Sigmoid colon (tissue), 7 donors: ENCODE measurements around the gene IFNLR1. TPM values are rescaled to one million over a fixed set of nuclear protein-coding genes. Genes with fewer than 3 reads are reported as not detected.

Source experiments
- DNase-seq: peaks from one replicate; pipeline ENCODE4 v3.0.0-alpha.2; 2019
- H3K27ac ChIP-seq, 4 donors: fragments of 200-600 bp; sonication (generic); one replicate each; pipeline ENCODE4 v1.5.1; 2016 to 2019; ENCODE audit warnings: mild to moderate bottlenecking in 1 of 4
- H3K27me3 ChIP-seq, 3 donors: fragments of 200-600 bp; sonication (generic); one replicate each; pipeline ENCODE4 v1.5.1; 2019; ENCODE audit warnings: mild to moderate bottlenecking in 1 of 3
- H3K36me3 ChIP-seq, 4 donors: fragments of 200-600 bp; sonication (generic); one replicate each; pipeline ENCODE4 v1.5.1; 2016 to 2019
- H3K4me1 ChIP-seq, 4 donors: fragments of 200-600 bp; sonication (generic); one replicate each; pipeline ENCODE4 v1.5.1; 2017 to 2019
- H3K4me3 ChIP-seq, 4 donors: fragments of 200-600 bp; sonication (generic); one replicate each; pipeline ENCODE4 v1.5.1; 2017 to 2019; ENCODE audit warnings: mild to moderate bottlenecking in 2 of 4, moderate library complexity in 1 of 4
- H3K9me3 ChIP-seq, 4 donors: fragments of 200-600 bp in 3 of 4; sonication (generic) in 3 of 4; one replicate each; pipeline versions ENCODE4 v1.5.1 to v1.6.1; 2013 to 2019
- EP300 ChIP-seq, 4 donors: sonication (generic); formaldehyde crosslinking; IDR thresholded peaks; one replicate each; pipeline ENCODE4 v1.6.1; 2017; ENCODE audit warnings: antibody characterized with exemption in 4 of 4
- POLR2A ChIP-seq, 2 donors: fragments of 450-650 bp; IDR thresholded peaks; one replicate each; pipeline ENCODE4 v1.6.1; 2016; ENCODE audit warnings: antibody characterized with exemption in 2 of 2, mild to moderate bottlenecking in 2 of 2, moderate library complexity in 2 of 2
- POLR2AphosphoS5 ChIP-seq, 4 donors: sonication (generic); formaldehyde crosslinking; IDR thresholded peaks; one replicate each; pipeline ENCODE4 v1.6.1; 2017; ENCODE audit warnings: antibody characterized with exemption in 4 of 4
- WGBS, 2 donors: extraction: QIAGEN DNeasy Blood & Tissue Kit; methylation state at CpG; one replicate each; pipeline ENCODE4 v1.1.7; 2013; 5-methylcytosine and 5-hydroxymethylcytosine counted together
- intact Hi-C: fragments of 100-400 bp; cut with DNase I; formaldehyde crosslinking; loops from one replicate; pipeline ENCODE4 v1.15.1; 2023
- polyA plus RNA-seq, 3 donors: library from polyadenylated mRNA; stranded (reverse); fragments of 200-250 nt; gene quantifications; one replicate each; pipeline ENCODE4 v1.2.3, GENCODE V29; 2013
- total RNA-seq, 4 donors: library from RNA; depleted of rRNA; stranded (reverse); fragments of >200 nt; gene quantifications; one replicate each; pipeline ENCODE4 v1.1.0, GENCODE V29; 2016
- TF ChIP-seq, protein P1 (sequence below), 4 experiments: fragments of 450-650 bp in 3 of 4; fragments of 200-600 bp in 1 of 4; IDR thresholded peaks; one replicate each; pipeline ENCODE4 v1.5.1; 2016 to 2019; ENCODE audit warnings: antibody characterized with exemption in 4 of 4, mild to moderate bottlenecking in 3 of 4, moderate library complexity in 2 of 4
- donor health status: healthy with polysubstance abuse.
- donor health status: Bipolar disorder and iron deficiency.
- donor health status: healthy.

The IFNLR1 gene
- total and polyA plus RNA-seq, 7 donors = 0.28 to 8.7 (median 4.2) TPM; not detected in 2

DNA sequence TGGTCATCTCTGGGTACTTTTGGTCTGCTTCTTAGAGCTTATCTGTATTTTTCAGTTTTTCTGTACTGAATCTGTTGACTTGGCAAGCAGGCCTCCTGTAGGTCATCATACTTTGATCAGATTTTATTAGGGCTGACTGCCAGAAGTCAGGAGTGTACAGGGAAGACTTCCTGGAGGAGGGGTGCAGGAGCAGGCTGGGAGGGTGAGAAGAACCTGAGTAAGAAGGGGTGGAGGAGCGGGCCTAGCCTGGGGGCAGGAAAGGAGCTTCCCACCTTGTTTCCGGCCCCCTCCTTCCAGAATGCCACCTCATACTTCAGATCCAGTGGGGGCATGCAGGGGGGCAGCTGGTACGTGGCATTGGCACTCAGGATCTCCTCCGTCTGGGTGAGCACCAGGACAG, 25.8 kb downstream of the IFNLR1 start:
- no peaks in the 10 kb centered on the region for H3K9me3 ChIP-seq
- H3K27ac ChIP-seq = no peak overlapping the region
- no peak overlapping the region for H3K4me3 ChIP-seq
- 36 to 66% methylated on average over 4 of the region's 4 CpGs for WGBS, 2 donors
- intact Hi-C loops = no loop called here
- TF ChIP-seq POLR2AphosphoS5 (IDR thresholded peaks at IDR 0.05) (no peak), EP300 (IDR thresholded peaks at IDR 0.05) (no peak), POLR2A (IDR thresholded peaks at IDR 0.05) (no peak)
- TF ChIP-seq, protein P1, sequence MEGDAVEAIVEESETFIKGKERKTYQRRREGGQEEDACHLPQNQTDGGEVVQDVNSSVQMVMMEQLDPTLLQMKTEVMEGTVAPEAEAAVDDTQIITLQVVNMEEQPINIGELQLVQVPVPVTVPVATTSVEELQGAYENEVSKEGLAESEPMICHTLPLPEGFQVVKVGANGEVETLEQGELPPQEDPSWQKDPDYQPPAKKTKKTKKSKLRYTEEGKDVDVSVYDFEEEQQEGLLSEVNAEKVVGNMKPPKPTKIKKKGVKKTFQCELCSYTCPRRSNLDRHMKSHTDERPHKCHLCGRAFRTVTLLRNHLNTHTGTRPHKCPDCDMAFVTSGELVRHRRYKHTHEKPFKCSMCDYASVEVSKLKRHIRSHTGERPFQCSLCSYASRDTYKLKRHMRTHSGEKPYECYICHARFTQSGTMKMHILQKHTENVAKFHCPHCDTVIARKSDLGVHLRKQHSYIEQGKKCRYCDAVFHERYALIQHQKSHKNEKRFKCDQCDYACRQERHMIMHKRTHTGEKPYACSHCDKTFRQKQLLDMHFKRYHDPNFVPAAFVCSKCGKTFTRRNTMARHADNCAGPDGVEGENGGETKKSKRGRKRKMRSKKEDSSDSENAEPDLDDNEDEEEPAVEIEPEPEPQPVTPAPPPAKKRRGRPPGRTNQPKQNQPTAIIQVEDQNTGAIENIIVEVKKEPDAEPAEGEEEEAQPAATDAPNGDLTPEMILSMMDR (IDR thresholded peaks at IDR 0.05) = no peak
- H3K4me1 ChIP-seq = no peaks in the 10 kb centered on the region
- no peaks in the 10 kb centered on the region for H3K27me3 ChIP-seq
- no peaks in the 10 kb centered on the region for H3K36me3 ChIP-seq
- no peak for DNase-seq

DNA sequence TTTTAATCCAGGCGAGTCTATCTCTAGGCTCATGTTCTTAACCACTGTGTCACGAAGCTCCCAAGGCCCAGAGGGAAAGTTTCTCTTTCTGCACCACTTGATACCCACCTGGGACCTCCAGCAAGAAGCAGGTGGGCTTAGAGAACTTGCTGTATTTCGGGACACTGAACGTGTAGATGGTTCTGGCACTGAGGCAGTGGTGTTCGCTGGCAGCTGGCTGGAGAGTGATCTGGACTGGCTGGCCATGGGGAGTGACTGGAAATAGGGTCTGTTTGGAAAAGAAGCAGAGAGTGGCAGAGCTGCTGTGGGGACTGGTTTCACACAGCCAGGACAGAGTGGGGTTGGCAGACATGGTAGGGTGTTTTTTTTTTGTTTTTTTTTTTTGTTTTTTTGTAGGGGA, 27.7 kb downstream of the IFNLR1 start:
- 91% methylated on average over 5 of the region's 5 CpGs for WGBS, 2 donors
- Histone ChIP-seq H3K4me1 (no peaks in the 10 kb centered on the region), H3K27me3 (no peaks in the 10 kb centered on the region), H3K9me3 (no peaks in the 10 kb centered on the region), H3K36me3 (no peaks in the 10 kb centered on the region), H3K27ac (no peak overlapping the region), H3K4me3 (no peak overlapping the region)
- intact Hi-C loops = no loop called here
- TF ChIP-seq POLR2AphosphoS5 (IDR thresholded peaks at IDR 0.05) (no peak), POLR2A (IDR thresholded peaks at IDR 0.05) (no peak), EP300 (IDR thresholded peaks at IDR 0.05) (no peak)
- TF ChIP-seq, protein P1 (IDR thresholded peaks at IDR 0.05) = no peak
- peak; percentile 8 for DNase-seq

DNA sequence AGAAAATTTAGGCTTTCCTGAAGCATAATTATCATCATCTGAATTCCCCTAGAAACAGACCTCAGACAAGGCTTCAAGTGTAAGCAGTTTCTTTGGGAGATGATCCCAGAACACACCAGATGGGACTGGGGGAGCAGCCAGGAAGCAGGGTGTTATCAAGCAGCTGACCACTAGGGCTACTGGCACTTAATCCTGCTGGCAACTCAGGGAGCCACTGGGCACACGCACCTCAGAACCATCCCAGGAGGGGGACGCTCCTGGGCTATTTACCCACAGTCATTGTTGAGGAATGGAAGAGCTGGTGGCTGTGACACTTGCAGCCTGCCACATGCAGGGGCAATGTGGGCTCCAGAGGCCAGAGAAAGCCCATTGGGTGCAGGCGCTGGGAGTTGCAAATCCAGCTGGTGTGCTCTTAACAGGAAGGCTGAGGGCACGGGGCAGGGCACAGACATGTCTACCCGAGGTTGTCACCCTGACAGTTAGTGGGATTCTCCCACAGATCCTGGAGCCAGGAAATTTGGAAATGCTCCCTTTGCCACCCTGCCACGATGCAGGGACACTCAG, 29.1 kb downstream of the IFNLR1 start:
- WGBS, 2 donors = 89 to 91% methylated on average over 6 of the region's 6 CpGs
- H3K27ac ChIP-seq = no peak overlapping the region
- H3K36me3 ChIP-seq = no peaks in the 10 kb centered on the region
- intact Hi-C loops = no loop called here
- H3K27me3 ChIP-seq = no peaks in the 10 kb centered on the region
- DNase-seq = no peak
- H3K4me1 ChIP-seq = no peaks in the 10 kb centered on the region
- TF ChIP-seq POLR2AphosphoS5 (IDR thresholded peaks at IDR 0.05) (no peak), EP300 (IDR thresholded peaks at IDR 0.05) (no peak), POLR2A (IDR thresholded peaks at IDR 0.05) (no peak)
- TF ChIP-seq, protein P1 (IDR thresholded peaks at IDR 0.05) = no peak
- no peaks in the 10 kb centered on the region for H3K9me3 ChIP-seq
- H3K4me3 ChIP-seq = no peak overlapping the region

DNA sequence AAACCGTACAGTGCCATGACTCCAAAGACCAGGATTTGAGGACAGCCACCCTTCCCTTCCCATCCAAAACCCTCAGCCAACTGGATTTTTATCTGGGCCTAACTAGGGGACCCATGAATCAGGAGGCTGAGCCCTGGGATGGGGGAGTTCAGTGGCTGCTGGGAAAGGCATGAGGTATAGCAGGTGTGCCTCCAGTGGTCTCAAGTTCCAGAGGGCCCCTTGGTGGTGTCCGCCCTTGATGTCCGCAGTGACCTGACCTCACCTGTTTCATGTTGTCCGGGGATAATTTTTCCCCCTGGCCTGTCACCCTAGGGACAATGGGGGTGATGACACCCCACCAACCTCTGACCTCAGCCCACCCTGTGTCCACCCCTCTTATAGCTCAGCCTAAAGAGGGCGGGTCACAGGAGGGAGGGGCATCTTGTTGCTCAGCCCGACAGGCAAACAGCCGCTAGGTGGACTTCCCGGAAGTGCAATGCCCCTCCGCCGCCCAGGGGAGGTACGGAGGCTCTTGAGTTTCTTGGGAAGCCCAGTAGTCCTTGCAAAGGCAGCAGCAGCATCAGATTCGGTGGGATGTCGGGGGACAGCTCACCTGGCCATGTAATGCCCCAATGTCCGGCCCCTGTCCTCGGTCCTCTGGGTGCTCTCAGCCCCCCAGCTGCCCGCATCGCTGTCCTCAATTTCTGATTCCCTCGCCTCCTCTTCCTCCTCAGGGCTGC, 30.4 kb downstream of the IFNLR1 start:
- DNase-seq = no peak
- TF ChIP-seq POLR2AphosphoS5 (IDR thresholded peaks at IDR 0.05) (no peak), POLR2A (IDR thresholded peaks at IDR 0.05) (no peak), EP300 (IDR thresholded peaks at IDR 0.05) (no peak)
- TF ChIP-seq, protein P1 (IDR thresholded peaks at IDR 0.05) = no peak
- Histone ChIP-seq H3K4me3 (no peak overlapping the region), H3K36me3 (no peaks in the 10 kb centered on the region), H3K27ac (no peak overlapping the region), H3K27me3 (peaks cover 0 to 2% (median 1%) of the 10 kb centered on the region in 3 donors), H3K9me3 (no peaks in the 10 kb centered on the region), H3K4me1 (no peaks in the 10 kb centered on the region)
- 94 to 95% methylated on average over 18 of the region's 18 CpGs for WGBS, 2 donors
- intact Hi-C loops = no loop called here
